Measurements from ENCODE around the gene VAMP4. TPM values are rescaled to one million over a fixed set of nuclear protein-coding genes. Genes with fewer than 3 reads are reported as not detected.

The VAMP4 gene
- total RNA-seq, 2 donors from 2014 or later = 6.4 to 12.4 TPM

- no peak overlapping the region for H3K4me3 ChIP-seq
- no peaks in the 10 kb centered on the region for H3K36me3 ChIP-seq
- H3K9ac ChIP-seq (ENCODE audit: low read depth in 2 of 2, low read length in 2 of 2) = no peak overlapping the region
- no peaks in the 10 kb centered on the region for H3K27me3 ChIP-seq
- TF ChIP-seq CTCF (IDR thresholded peaks at IDR 0.05) = no peak
- no peaks in the 10 kb centered on the region for H3K9me3 ChIP-seq
- DNase-seq = no peak
- H3K27ac ChIP-seq = no peak overlapping the region
- H3K4me1 ChIP-seq = no peaks in the 10 kb centered on the region
- intact Hi-C loops (cut with DNase I) = no loop called here
Observed at GRCh38 chr1:171674431-171675405, 67.1 kb downstream of the VAMP4 start.

- Histone ChIP-seq H3K9ac (ENCODE audit: low read depth in 2 of 2, low read length in 2 of 2) (no peak overlapping the region), H3K27me3 (no peaks in the 10 kb centered on the region), H3K27ac (no peak overlapping the region), H3K4me1 (no peaks in the 10 kb centered on the region), H3K9me3 (no peaks in the 10 kb centered on the region), H3K4me3 (no peak overlapping the region), H3K36me3 (no peaks in the 10 kb centered on the region)
- TF ChIP-seq CTCF (IDR thresholded peaks at IDR 0.05) = no peak
- DNase-seq = no peak
- intact Hi-C loops (cut with DNase I) = no loop called here
Observed at GRCh38 chr1:171670739-171671138, 71.1 kb downstream of the VAMP4 start.

GRCh38 chr1:171668372-171668771 is 73.5 kb downstream of the VAMP4 start:
- Histone ChIP-seq H3K9me3 (no peaks in the 10 kb centered on the region), H3K36me3 (no peaks in the 10 kb centered on the region), H3K9ac (ENCODE audit: low read depth in 2 of 2, low read length in 2 of 2) (no peak overlapping the region), H3K4me1 (no peaks in the 10 kb centered on the region), H3K4me3 (no peak overlapping the region), H3K27me3 (no peaks in the 10 kb centered on the region), H3K27ac (no peak overlapping the region)
- no peak for TF ChIP-seq CTCF (IDR thresholded peaks at IDR 0.05)
- DNase-seq = no peak
- intact Hi-C loops (cut with DNase I) = no loop called here

GRCh38 chr1:171666114-171666769 is 75.6 kb downstream of the VAMP4 start:
- Histone ChIP-seq H3K9ac (ENCODE audit: low read depth in 2 of 2, low read length in 2 of 2) (no peak overlapping the region), H3K9me3 (no peaks in the 10 kb centered on the region), H3K4me3 (no peak overlapping the region), H3K4me1 (no peaks in the 10 kb centered on the region), H3K27ac (no peak overlapping the region), H3K36me3 (no peaks in the 10 kb centered on the region), H3K27me3 (no peaks in the 10 kb centered on the region)
- DNase-seq = no peak
- TF ChIP-seq CTCF (IDR thresholded peaks at IDR 0.05) = no peak
- intact Hi-C loops (cut with DNase I) = no loop called here

- TF ChIP-seq CTCF (IDR thresholded peaks at IDR 0.05) = no peak
- no peak overlapping the region for H3K4me3 ChIP-seq
- H3K27ac ChIP-seq = no peak overlapping the region
- H3K36me3 ChIP-seq = no peaks in the 10 kb centered on the region
- no peaks in the 10 kb centered on the region for H3K9me3 ChIP-seq
- no peak for DNase-seq
- no peaks in the 10 kb centered on the region for H3K4me1 ChIP-seq
- H3K27me3 ChIP-seq = no peaks in the 10 kb centered on the region
- intact Hi-C loops (cut with DNase I) = no loop called here
- H3K9ac ChIP-seq (ENCODE audit: low read depth in 2 of 2, low read length in 2 of 2) = no peak overlapping the region
Observed at GRCh38 chr1:171664976-171665375, 76.9 kb downstream of the VAMP4 start.

Data from colonic mucosa (tissue), 4 donors.